IPS-NIHi11 (cell line): ENCODE measurements around the gene ANKS3.
"Not testable (repeated sequence)": the region's sequence is repeated elsewhere in the genome, so short reads cannot be mapped to it uniquely, and the experiment has no call there.

Experiments used
- DNase-seq: peaks from one replicate; pipeline ENCODE4 v3.0.0; 2012; ENCODE audit warnings: mixed read lengths, low spot score

ANKS3 gene

GRCh38 chr16:4755687-4756086 lies 21.6 kb upstream of the ANKS3 start:
- no peak for DNase-seq

GRCh38 chr16:4754865-4755264 lies 20.8 kb upstream of the ANKS3 start:
- no peak for DNase-seq

GRCh38 chr16:4753227-4753626 lies 19.2 kb upstream of the ANKS3 start:
- no peak for DNase-seq

GRCh38 chr16:4752351-4753100 lies 18.5 kb upstream of the ANKS3 start:
- no peak for DNase-seq

GRCh38 chr16:4750896-4751295 lies 16.8 kb upstream of the ANKS3 start:
- no peak for DNase-seq

- DNase-seq = no peak
These were observed 15.7 kb upstream of the ANKS3 start for GRCh38 chr16:4749700-4750257.

- no peak for DNase-seq
These were observed 14.8 kb upstream of the ANKS3 start for GRCh38 chr16:4748682-4749411.

GRCh38 chr16:4747906-4748681 lies 14.0 kb upstream of the ANKS3 start:
- no peak for DNase-seq

- DNase-seq = no peak
These were observed 13.0 kb upstream of the ANKS3 start for GRCh38 chr16:4746991-4747574.

GRCh38 chr16:4746215-4746614 lies 12.1 kb upstream of the ANKS3 start:
- DNase-seq = no peak

GRCh38 chr16:4745274-4745569 lies 11.2 kb upstream of the ANKS3 start:
- DNase-seq = peak; percentile 62

- DNase-seq = no peak
These were observed 10.6 kb upstream of the ANKS3 start for GRCh38 chr16:4744555-4745273.

GRCh38 chr16:4743226-4743878 lies 9.3 kb upstream of the ANKS3 start:
- DNase-seq = no peak

- DNase-seq = not testable (repeated sequence)
These were observed 4.3 kb upstream of the ANKS3 start for GRCh38 chr16:4738370-4738769.

GRCh38 chr16:4737545-4737944 lies 3.5 kb upstream of the ANKS3 start:
- DNase-seq = no peak

GRCh38 chr16:4736546-4736945 lies 2.5 kb upstream of the ANKS3 start:
- DNase-seq = no peak

- DNase-seq = peak; percentile 94
These were observed 862 bp upstream of the ANKS3 start for GRCh38 chr16:4734730-4735535.

- no peak for DNase-seq
These were observed 366 bp downstream of the ANKS3 start for GRCh38 chr16:4733747-4734062.

- DNase-seq = no peak
These were observed 794 bp downstream of the ANKS3 start for GRCh38 chr16:4733211-4733742.

GRCh38 chr16:4729876-4730275 lies 4.2 kb downstream of the ANKS3 start:
- DNase-seq = no peak
